LNCAP (cell line): ENCODE data around the gene ATP5MC2.

Experiments used
- TF ChIP-seq, protein P1 (sequence below): fragments of 450-650 bp; IDR thresholded peaks from 2 replicates; pipeline ENCODE4 v1.5.1; 2017; ENCODE audit warnings: mild to moderate bottlenecking

Gene ATP5MC2

DNA sequence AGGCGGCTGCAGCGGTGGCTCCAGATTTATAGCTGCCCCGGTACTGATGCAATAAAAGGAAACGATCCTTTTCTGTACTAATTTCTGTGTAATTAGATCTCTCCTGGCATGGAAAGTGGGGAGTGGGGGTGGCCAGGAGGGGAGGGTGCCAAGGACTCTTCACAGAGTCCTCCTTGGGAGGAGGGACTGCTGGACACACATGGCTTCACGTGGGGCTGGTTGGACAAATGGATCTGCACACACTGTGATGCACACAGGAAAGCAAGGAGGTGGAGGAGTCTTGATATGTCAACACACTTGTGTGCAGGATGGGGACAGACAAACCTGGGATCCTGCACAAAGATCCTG lies 23.8 kb upstream of the ATP5MC2 start:
- TF ChIP-seq, protein P1, sequence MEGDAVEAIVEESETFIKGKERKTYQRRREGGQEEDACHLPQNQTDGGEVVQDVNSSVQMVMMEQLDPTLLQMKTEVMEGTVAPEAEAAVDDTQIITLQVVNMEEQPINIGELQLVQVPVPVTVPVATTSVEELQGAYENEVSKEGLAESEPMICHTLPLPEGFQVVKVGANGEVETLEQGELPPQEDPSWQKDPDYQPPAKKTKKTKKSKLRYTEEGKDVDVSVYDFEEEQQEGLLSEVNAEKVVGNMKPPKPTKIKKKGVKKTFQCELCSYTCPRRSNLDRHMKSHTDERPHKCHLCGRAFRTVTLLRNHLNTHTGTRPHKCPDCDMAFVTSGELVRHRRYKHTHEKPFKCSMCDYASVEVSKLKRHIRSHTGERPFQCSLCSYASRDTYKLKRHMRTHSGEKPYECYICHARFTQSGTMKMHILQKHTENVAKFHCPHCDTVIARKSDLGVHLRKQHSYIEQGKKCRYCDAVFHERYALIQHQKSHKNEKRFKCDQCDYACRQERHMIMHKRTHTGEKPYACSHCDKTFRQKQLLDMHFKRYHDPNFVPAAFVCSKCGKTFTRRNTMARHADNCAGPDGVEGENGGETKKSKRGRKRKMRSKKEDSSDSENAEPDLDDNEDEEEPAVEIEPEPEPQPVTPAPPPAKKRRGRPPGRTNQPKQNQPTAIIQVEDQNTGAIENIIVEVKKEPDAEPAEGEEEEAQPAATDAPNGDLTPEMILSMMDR: no peak

DNA sequence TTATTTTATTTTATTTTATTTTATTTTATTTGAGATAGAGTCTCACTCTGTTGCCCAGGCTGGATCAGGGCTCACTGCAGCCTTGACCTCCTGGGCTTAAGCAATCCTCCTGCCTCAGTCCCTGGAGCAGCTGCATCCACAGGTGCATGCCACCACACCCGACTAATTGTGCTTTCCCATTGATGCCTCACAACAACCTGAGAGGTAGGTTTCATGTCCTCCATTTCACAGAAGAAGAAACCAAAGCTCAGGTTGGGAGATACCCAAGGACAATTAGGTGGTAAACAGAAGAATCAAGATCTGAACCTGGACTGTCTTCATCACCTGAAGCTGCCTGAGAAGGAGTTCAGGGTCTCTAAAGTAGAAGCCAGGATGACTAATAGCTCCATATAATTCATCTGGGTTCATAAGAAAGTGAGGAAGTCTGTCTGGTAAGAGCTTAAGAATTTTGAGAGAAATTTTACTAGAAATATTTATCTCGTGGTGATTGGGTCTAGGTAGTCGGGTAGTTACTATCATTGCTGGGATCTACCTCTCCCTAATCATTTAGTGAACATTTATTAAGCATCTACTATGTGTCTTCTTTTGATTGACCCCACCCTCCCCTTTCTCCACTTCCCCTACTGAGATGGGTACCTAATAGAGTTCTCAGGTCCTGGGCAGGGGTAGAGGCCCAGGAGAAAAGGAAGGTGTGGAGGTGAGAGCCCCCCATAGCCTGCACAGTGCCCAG lies 23.2 kb upstream of the ATP5MC2 start:
- TF ChIP-seq, protein P1: no peak

DNA sequence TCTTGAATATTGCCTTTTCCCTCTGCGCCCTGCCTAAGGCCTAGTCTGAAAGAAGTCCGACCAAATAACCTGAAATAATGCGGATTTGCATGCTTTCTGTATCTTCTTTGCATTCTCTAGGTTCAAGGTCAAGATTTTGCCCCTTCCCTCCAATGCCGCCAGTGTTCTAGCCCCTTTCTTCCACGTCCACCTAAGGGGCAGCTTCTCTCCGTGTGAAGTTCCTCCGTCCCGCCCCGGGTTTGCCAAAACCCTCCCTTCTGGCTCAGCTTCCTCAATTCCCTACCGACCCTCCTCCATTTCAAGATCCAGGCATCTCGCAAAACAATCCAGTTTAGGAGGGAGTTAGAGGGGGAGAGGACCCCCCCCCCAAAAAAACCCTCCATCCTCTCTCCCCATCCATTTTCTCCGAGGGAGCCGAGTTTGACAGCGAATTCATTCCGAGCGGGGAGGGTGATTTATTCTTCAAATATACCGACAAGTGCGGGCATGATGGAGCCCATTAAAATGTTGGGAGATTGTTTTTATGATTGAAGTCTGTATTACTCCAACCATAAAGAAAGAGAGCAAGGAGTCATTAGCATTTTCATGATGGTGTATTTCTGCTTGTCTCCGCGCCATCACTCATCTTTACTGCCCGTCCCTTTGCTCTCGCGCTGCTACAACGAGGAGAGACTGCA lies 20.9 kb upstream of the ATP5MC2 start:
- TF ChIP-seq, protein P1: no peak

DNA sequence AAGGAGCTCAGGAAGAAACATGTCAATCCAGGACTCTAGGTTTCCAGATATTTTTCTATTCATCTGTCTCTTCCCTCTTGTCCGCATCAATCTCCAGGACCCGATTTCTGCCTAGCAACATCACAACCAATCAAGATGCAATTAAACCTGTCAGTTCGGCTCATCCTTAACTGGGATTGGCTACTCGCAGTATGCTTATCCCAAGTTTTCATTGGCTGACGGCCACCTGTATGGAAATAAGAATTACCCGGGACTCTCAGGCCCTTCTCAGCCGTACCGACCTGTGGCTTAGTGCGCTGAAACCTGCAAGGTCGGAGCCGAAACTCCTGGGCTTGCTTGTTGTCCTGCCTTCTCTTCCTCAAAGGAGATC lies 20.4 kb upstream of the ATP5MC2 start:
- TF ChIP-seq, protein P1: no peak

DNA sequence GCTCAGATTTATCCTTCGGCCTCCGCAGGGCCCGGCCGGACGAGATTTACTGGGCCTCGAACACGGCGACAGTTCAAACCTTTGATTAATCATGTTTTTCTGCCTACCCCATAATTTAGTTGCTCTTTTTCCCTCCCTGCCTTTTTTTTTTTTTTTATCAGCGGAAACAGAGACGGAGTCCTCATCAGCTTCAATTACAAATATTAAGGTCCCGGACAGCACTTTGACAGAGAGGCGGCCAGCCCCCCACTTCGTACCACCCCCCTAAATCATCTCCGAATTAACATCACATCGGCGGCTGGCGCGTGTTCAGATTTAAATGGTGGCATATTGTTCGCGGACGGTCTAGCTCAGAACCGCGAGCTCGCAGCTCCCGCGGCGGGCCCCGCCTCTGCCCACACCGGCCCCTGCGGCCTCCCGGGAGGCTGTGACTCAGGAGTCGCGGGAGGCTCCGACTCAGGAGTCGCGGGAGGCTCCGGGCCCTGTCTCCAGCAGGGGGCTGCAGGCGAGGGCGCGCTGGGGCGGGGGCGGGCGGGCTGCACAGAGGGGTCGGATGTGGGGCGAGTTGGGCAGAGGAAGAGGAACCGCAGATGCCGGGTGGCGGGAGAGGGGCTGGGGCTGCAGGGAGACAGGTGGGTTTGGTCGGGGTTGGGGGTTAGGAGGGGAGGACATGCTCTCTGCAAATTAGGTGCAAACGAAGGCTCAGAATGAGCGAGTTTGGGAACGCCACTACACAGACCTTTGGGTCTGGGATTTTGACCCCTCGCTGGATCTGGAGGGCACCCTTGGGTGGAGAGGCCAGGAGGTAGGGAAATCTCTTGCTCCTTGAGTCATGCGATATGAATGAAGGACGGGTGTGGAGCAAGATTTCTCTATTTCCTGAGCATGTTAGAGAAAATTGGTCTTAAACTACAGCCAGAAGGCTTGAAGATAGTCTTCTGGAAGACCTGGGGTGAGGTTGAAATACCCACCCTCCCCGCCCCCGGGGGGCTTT lies 19.6 kb upstream of the ATP5MC2 start:
- TF ChIP-seq, protein P1: no peak

DNA sequence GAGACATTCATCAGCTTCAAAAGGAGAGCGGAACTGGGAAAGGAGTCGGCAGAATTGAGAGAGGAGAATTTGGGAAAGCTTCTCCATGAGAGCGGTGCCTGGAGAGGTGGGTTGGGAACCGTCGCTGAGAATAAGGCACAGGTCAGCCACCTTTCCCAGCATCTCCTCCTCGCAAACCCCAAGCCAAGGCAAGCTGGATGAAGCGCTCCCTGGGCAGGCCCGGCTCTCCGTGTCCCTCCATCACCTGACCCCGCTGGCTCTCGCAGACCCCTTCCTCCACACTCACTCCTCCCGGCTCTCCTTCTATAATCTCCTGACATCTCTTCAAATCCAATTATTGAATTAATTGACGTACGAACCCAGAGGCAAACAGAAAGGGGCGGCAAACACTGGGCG lies 18.9 kb upstream of the ATP5MC2 start:
- TF ChIP-seq, protein P1: no peak

DNA sequence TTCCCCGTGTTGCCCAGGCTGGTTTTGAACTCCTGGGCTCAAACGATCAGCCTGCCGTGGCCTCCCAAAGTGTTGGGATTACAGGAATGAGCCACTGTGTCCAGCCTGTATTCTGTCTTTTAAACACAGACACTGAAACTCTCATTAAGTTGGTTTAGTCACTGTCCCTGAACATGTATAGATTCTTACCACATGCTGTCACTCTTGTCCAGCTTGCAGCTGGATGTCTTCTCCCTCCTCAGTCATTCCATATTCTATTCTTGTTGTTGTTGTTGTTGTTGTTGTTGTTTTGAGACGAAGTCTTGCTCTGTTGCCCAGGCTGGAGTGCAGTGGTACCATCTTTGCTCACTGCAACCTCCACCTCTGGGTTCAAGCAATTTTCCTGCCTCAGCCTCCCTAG lies 12.3 kb upstream of the ATP5MC2 start:
- TF ChIP-seq, protein P1: no peak
